ENCODE measurements around the gene MEGF9.
A peak's percentile ranks its signal among the peaks of the same experiment; 100 is the strongest.
"Not testable (repeated sequence)": the region's sequence is repeated elsewhere in the genome, so short reads cannot be mapped to it uniquely, and the experiment has no call there.

The MEGF9 gene

DNA sequence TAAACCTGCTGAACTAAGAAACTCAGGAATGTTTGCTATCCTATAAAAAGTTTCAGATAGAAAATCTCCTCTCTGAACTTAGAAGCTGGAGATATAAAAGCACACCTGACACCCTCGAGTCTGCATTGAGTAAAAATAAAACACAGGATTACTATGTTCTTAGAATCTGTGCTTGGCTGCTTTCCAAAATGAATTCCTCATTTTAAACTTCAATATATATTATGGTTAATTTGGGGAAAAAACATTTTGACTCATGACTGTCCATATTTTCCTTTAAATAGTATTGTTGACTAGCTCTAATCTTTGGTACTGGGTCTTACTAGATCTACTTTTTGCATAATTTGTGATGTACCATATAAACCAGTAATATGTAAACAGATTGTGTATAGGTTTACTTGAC lies 42.3 kb upstream of the MEGF9 start:
- no peak for DNase-seq (ENCODE audit: low spot score)
- TF ChIP-seq, protein P1, sequence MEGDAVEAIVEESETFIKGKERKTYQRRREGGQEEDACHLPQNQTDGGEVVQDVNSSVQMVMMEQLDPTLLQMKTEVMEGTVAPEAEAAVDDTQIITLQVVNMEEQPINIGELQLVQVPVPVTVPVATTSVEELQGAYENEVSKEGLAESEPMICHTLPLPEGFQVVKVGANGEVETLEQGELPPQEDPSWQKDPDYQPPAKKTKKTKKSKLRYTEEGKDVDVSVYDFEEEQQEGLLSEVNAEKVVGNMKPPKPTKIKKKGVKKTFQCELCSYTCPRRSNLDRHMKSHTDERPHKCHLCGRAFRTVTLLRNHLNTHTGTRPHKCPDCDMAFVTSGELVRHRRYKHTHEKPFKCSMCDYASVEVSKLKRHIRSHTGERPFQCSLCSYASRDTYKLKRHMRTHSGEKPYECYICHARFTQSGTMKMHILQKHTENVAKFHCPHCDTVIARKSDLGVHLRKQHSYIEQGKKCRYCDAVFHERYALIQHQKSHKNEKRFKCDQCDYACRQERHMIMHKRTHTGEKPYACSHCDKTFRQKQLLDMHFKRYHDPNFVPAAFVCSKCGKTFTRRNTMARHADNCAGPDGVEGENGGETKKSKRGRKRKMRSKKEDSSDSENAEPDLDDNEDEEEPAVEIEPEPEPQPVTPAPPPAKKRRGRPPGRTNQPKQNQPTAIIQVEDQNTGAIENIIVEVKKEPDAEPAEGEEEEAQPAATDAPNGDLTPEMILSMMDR (conservative IDR thresholded peaks at IDR 0.05; ENCODE audit: low read depth): no peak
- H3K27ac ChIP-seq: no peak overlapping the region
- POLR2A ChIA-PET (ENCODE audit: low non-redundant PET): no interaction called here
- CTCF ChIA-PET: interaction anchor here (0.6 to 2.1 kb wide), 14 partner anchors 9 to 315 kb away, joined by 3 to 8 read pairs (median 4); no protein-coding TSS in a partner anchor

DNA sequence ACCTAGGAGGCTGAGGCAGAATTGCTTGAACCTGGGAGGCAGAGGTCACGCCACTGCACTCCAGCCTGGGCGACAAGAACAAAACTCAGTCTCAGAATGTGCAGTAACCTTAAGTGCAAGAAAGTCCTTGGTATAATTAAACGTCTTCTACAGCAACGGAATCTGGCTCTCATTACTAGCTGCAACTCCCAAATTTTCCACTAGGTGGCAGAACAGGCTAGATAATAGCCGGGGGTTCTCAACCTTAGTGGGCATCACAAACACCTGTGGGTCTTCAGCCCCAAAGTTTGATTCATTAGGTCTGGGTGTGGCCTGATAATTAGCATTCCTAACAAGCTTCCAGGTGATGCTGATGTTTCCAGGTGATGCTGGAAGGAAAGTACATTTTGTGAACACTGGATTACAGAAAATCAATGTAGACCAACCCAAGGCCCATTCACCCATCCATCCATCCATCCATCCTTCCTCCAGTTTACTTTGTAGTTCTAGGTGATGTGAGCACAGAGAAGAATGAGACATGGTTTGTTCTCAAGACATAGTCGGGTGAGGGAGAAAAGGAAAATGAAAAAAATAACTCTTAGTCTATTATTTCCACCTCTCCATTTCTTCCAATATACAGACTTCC lies 41.7 kb upstream of the MEGF9 start:
- peak; percentile 90 for DNase-seq (ENCODE audit: low spot score)
- ChIA-PET CTCF (interaction anchor here (0.5 to 2.1 kb wide), 19 partner anchors 9 to 315 kb away, joined by 3 to 10 read pairs (median 5); partner anchors contain the start of gene FBXW2), POLR2A (ENCODE audit: low non-redundant PET) (interaction anchor here (0.6 kb wide), 1 partner anchor 619 kb away, joined by 4 read pairs; no protein-coding TSS in a partner anchor)
- TF ChIP-seq, protein P1 (conservative IDR thresholded peaks at IDR 0.05; ENCODE audit: low read depth): peak; percentile 96
- 0 out of 2 replicates have a peak overlapping the region, but pooled peaks have one; percentile 26 for H3K27ac ChIP-seq

DNA sequence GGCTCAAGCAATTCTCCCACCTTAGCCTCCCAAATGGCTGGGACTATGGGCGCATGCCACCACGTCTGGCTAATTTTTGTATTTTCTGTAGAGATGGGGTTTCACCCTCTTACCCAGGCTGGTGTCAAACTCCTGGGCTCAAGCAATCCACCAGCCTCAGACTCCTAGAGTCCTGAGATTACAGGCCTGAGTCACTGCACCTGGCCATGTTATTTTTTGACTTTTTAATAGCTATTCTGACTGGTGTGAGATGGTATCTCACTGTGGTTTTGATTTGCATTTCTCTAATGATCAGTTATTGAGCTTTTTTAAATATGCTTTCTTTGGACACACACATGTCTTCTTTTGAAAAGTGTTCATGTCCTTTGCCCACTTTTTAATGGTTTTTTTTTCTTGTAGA lies 40.8 kb upstream of the MEGF9 start:
- CTCF ChIA-PET: interaction anchor here (0.6 to 2.1 kb wide), 10 partner anchors 11 to 307 kb away, joined by 3 to 10 read pairs (median 5); partner anchors contain the start of gene FBXW2
- POLR2A ChIA-PET (ENCODE audit: low non-redundant PET): no interaction called here
- H3K27ac ChIP-seq: no peak overlapping the region
- TF ChIP-seq, protein P1 (conservative IDR thresholded peaks at IDR 0.05; ENCODE audit: low read depth): no peak
- no peak for DNase-seq (ENCODE audit: low spot score)

DNA sequence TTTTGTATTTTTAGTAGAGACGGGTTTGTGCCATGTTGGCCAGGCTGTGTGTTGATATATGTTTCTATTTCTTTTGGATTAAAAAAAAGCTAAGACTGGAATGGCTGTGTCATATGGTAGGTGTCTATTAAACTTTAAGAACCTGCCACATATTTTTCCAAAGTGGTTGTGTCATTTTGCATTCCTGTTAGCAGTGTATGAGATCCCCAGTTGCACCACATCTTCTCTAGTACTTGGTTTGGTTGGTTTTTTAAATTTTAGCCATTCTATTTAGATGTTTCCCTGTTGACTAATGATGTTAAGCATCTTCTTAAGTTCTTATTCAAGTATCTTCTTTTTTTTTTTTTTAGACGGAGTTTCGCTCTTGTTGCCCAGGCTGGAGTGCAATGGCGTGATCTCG lies 36.2 kb upstream of the MEGF9 start:
- no peak for DNase-seq (ENCODE audit: low spot score)
- TF ChIP-seq, protein P1 (conservative IDR thresholded peaks at IDR 0.05; ENCODE audit: low read depth): no peak
- POLR2A ChIA-PET (ENCODE audit: low non-redundant PET): no interaction called here
- peak overlapping the region; percentile 8; the same call in 1 of the 2 replicates for H3K27ac ChIP-seq
- CTCF ChIA-PET: interaction anchor here (0.7 kb wide), 1 partner anchor 336 kb away, joined by 3 read pairs; no protein-coding TSS in a partner anchor

DNA sequence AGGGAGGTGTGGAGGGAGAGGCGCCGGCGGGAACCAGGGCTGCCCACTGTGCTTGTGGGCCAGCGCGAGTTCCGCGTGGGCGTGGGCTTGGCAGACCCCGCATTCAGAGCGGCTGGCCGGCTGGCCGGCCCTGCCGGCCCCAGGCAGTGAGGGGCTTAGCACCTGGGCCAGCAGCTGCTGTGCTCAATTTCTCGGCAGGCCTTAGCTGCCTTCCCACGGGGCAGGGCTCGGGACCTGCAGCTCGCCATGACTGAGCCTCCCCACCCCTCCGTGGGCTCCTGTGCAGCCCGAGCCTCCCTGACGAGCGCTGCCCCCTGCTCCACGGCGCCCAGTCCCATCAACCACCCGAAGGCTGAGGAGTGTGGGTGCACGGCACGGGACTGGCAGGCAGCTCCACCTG lies 32.1 kb upstream of the MEGF9 start:
- DNase-seq (ENCODE audit: low spot score); POLR2A ChIA-PET (ENCODE audit: low non-redundant PET); H3K27ac ChIP-seq: not testable (repeated sequence)
- CTCF ChIA-PET: interaction anchor here (0.7 to 0.8 kb wide), 2 partner anchors 11 to 269 kb away, joined by 3 to 5 read pairs; no protein-coding TSS in a partner anchor

DNA sequence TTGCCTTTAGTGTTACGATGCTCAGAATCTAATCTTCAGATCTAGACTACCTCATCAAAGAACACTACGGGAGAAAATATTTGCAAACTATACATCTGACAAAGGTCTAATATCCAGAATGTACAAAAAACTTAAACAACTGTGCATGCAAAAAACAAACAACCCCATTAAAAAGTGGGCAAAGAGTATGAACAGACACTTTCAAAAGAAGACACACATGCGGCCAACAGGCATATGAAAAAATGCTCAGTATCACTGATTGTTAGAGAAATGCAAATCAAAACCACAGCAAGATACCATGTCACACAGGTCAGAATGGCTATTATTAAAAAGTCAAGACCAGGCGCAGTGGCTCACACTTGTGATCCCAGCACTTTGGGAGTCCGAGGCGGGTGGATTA lies 31.0 kb upstream of the MEGF9 start:
- no peak overlapping the region for H3K27ac ChIP-seq
- TF ChIP-seq, protein P1 (conservative IDR thresholded peaks at IDR 0.05; ENCODE audit: low read depth): no peak
- POLR2A ChIA-PET (ENCODE audit: low non-redundant PET): no interaction called here
- CTCF ChIA-PET: interaction anchor here (0.6 to 1.1 kb wide), 2 partner anchors 314 to 1580 kb away, joined by 3 read pairs; no protein-coding TSS in a partner anchor
- DNase-seq (ENCODE audit: low spot score): no peak

DNA sequence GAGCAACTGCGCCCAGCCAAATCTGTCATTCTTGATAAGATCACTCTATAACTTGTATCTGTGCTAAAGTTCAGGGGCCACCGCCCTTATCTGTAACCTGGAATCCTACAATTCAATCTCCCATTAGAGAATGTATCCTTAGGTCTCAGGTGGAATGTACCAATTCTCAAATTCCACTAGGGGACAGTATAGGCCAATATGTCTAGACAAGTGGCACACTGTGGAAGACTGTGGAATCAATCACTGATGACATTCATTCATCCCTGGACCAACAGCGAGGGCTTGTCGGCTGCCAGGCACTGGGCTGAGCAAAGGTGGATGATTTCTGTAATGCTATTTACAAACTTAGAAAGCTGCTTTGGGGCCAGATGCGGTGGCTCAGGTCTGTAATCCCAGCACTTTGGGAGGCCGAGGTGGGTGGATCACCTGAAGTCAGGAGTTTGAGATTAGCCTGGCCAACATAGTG lies 28.7 kb upstream of the MEGF9 start:
- CTCF ChIA-PET: interaction anchor here (0.6 kb wide), 1 partner anchor 11 kb away, joined by 4 read pairs; no protein-coding TSS in a partner anchor
- no peak overlapping the region for H3K27ac ChIP-seq
- TF ChIP-seq, protein P1 (conservative IDR thresholded peaks at IDR 0.05; ENCODE audit: low read depth): peak; percentile 66
- POLR2A ChIA-PET (ENCODE audit: low non-redundant PET): no interaction called here
- peak; percentile 66 for DNase-seq (ENCODE audit: low spot score)
